ENCODE measurements around the gene MGAT4A.
"Not testable (repeated sequence)": the region's sequence is repeated elsewhere in the genome, so short reads cannot be mapped to it uniquely, and the experiment has no call there.

Gene MGAT4A

GRCh38 chr2:98728088-98728718 is 2.7 kb downstream of the MGAT4A start:
- DNase-seq, result not testable (repeated sequence)

- no peak for DNase-seq
These were observed 3.4 kb downstream of the MGAT4A start for GRCh38 chr2:98727369-98728087.

DNA sequence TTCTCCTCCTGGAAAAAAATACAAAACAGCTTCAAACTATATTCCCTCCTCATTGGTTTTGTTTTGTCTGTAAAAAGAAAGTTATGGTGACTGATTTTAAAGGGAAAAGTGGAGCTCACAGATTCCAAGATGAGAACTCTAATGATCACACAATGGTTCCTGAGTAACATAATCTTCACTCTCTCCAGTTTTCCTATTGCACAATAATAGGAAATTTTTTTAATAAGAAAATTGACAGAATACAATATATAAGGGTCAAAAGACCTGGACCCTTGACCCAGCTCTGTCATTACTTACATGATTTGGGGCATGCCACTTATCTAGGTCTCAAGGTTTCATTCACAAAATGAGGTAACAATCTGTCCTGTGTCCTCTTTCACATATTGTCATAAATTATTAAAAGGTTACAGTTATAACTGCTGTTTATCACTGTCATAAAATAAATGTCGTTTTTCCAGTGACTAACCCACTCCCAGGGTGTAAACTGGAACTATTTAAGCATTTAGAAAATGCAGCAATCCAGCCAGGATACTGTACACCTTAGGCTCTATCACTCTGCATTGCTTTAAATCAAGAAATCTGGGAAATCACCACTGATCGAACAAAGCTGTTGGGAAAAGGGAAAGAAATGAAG is 4.1 kb downstream of the MGAT4A start:
- DNase-seq, result no peak

- no peak for DNase-seq
These were observed 4.7 kb downstream of the MGAT4A start for GRCh38 chr2:98726205-98726604.

DNA sequence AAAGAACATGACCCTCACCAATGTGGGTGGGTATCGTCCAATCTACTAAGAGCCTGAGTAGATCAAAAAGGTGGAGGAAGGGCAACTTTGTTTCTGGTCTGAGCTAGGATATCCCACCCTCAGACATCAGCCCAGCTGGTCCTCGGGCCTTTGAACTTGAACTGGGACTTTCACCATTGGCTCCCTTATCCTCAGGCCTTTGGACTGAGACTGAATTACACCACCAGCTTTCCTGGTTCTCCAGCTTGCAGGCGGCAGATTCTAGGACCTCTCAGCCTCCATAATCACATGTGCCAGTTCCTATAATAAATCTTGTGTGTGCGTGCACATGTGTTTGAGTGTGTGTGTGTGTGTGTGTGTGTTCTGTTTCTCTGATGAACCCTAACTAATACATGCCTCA is 10.6 kb downstream of the MGAT4A start:
- no peak for DNase-seq

- DNase-seq, result no peak
These were observed 13.3 kb downstream of the MGAT4A start for GRCh38 chr2:98717621-98718020.

DNA sequence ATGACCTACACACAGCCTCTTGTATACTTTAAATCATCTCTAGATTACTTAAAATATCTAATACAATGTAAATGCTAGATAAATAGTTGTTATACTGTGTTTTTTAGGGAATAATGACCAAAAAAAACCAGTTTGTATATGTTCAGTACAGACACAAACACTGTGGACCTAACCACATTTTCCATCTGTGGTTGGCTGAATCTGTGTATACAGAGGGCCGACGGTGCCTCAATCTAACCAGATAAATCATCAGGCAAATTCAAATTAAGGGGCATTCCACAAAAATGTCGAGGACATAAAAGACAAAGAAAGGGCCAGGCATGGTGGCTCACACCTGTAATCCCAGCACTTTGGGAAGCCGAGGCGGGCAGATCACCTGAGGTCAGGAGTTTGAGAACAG is 14.1 kb downstream of the MGAT4A start:
- no peak for DNase-seq

- DNase-seq, result no peak
These were observed 15.0 kb downstream of the MGAT4A start for GRCh38 chr2:98715812-98716451.

DNA sequence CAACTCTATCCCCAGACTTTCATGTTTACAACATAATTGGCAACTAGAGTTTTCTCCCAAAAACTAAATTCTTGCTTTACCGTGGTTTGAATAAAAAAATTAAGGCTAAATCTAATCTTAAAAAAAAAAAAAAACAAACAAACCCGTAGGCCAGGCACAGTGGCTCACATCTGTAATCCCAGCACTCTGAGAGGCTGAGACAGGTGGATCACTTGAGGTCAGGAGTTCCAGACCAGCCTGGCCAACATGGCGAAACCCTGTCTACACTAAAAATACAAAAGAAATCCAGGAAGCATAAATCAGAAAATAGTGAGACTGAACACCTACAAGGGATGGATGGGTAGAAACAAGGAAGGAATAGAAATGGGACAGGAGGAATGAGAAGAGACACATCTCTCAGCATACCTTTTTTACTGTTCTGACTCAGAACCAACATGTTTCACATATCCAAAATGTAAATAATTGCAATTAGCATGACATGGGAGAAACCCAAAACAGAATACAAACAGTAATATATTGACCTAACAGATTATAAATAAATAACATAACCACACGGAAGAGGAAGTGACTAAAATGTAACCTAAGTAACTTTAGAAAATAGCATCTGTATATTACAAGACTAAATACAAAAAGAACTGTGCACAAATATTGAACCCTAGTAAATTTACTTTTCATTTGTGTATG is 17.5 kb downstream of the MGAT4A start:
- no peak for DNase-seq

GRCh38 chr2:98712145-98712544 is 18.8 kb downstream of the MGAT4A start:
- no peak for DNase-seq

- no peak for DNase-seq
These were observed 19.4 kb downstream of the MGAT4A start for GRCh38 chr2:98711506-98711905.

- no peak for DNase-seq
These were observed 20.2 kb downstream of the MGAT4A start for GRCh38 chr2:98710734-98711133.

- DNase-seq, result peak; percentile 36
These were observed 21.4 kb downstream of the MGAT4A start for GRCh38 chr2:98709535-98709934.

- DNase-seq, result no peak
These were observed 22.3 kb downstream of the MGAT4A start for GRCh38 chr2:98708396-98709186.

DNA sequence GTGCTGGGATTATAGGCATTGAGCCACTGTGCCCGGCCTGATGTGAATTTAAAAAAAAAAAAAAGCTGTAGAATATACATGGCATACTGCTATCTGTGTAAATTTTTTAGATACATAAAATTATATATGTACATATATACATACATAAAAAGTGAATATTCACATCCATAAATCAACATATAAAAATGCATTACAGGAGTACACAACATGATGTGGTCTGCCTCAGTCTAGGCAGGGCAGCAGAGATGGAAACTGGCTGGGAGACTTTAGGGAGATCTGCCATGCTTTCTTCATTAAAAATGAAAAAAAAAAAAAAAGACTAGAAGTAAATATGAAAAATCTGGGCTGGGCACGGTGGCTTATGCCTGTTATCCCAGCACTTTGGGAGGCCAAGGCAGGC is 24.3 kb downstream of the MGAT4A start:
- no peak for DNase-seq

GRCh38 chr2:98705333-98705617 is 25.7 kb downstream of the MGAT4A start:
- no peak for DNase-seq

DNA sequence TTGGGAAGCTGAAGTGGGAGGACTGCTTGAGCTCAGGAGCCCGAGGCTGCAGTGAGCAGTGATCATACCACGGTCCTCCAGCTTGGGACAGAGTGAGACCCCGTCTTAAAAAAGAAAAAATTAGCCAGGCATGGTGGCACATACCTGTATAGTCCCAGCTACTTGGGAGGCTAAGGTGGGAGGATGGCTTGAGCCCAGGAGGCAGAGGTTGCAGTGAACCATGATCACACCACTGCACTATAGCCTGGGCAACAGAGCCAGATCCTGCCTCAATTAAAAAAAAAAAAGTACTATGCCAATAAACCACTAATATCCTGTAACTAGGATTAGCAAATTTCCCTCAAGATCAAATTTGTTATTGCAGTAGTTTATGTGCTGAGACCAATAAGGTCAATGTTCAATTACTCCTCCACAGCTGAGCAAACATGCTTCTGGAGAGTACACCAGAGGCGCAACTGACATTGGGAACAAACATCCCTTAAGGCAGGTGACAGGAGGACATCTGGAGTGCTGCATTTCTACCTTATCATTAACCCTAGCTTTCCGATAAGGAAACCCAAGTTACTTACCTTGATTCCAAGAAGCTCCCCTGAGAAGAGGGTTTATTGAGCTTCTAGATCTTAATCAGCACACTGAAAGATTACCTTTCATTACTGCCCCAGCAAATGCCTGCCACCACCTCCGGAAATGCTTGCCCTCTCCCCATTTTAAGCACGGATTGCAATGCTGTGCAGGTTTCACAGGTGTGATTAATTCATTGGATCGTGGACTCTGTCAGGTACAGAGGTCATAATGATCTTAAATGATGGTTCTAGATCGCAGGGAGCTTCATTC is 26.2 kb downstream of the MGAT4A start:
- DNase-seq, result no peak

DNA sequence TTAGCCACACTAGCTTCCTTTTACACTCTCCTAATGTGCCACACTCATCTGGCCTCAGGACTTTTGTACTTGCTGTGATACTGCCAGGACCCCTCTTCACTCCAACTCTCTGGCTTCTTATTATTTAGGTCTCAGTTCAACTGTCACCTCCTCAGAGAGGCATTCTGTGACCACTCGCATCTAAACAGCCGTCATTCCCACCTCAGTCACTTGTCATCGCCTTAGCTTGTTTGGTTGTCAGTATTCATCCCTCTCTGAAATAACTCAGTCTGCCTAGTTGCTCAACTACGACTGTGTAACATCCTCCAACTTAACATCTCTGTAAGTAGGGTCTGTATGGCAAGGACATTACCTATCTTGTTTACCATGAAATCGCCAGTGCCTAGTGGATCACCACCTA is 27.2 kb downstream of the MGAT4A start:
- DNase-seq, result no peak

DNA sequence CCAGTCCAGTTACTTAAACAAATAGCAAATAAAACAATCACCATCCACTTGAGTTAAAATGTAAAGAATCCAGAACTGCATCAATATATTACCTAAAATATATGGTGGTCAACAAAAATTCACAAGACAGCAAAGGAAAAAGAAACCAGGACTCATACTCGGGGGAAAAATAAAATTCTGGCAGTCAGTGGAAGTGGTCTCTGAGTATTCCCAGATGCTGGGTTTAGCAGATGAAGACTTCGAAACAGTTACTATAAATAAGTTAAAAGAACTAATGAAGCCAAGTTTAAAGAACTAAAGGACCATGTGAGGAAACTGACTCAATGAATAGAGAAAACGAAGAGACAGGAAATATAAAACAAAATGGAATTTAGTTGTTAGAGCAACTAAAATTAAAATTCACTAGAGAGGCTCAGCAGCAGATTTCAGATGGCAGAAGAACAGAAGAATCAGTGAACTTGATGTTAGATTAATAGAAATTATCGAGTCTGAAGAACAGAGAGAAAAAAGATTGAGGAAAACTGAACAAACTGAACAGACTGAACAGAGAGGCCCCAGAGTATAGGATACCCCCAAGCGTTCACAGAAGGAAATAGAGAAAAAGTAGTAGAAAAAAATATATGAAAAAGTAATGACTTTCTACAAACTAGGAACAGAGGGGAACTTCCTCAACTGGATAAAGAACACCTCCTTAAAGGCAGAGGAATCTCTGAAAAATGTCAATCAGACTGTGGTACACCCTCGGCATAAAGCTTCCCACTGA is 27.9 kb downstream of the MGAT4A start:
- DNase-seq, result no peak

DNA sequence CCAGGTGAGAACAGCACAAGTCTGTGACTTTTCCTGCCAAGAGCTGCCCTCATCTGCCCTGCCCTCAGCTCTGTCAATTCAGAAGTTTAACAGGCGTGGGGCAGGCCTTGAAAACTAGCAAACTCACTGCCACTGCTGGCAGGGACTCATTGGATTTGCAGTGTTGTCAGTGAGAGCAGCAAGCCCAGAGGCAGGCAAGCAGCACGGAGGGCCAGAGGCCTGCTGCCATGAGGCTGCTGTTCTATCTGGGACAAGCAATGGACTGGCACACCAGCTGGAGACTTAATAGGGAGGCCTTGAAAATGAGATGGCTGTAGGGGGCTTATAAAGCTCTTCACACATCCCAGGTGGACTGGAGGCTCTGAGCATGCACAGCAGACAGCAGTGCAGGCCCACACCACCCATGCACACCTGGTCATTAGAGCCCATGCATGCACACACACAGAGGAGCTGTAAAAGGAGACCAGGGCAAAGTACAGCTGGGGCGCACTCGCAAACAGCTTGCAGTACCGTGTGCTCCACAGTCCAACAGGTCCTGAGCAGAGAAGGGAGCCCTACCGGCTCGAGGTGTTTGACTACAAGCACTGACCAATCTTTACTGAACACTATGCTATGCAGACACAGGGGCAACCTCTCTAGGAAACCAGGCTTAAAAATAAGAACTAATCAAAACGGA is 28.7 kb downstream of the MGAT4A start:
- DNase-seq, result no peak
